K562 (cell line): ENCODE measurements around the gene BPNT1. TPM values are rescaled to one million over a fixed set of nuclear protein-coding genes. Genes with fewer than 3 reads are reported as not detected.

Experiments
- CBFA2T3 ChIP-seq: fragments of 450-650 bp; IDR thresholded peaks from 2 replicates; pipeline ENCODE4 v1.6.1; 2017
- CCNT2 ChIP-seq: IDR thresholded peaks from 2 replicates; pipeline ENCODE4 v1.6.1; 2011; ENCODE audit warnings: borderline replicate concordance, low read depth, mild to moderate bottlenecking, moderate library complexity, mixed read lengths, low read length; ENCODE audit not compliant: insufficient read length; ENCODE audit errors: extremely low read depth
- DIDO1 ChIP-seq: fragments of 450-650 bp; IDR thresholded peaks from 2 replicates; pipeline ENCODE4 v1.6.1; 2016; ENCODE audit warnings: low read depth, missing biosample characterization, missing genetic modification characterization
- DMBX1 ChIP-seq: fragments of 250-450 bp; sonication (Bioruptor Pico); IDR thresholded peaks from 2 replicates; pipeline ENCODE4 v1.8.0; 2022; ENCODE audit warnings: inconsistent platforms, mild to moderate bottlenecking, moderate library complexity, borderline replicate concordance
- MAX ChIP-seq: sonication (generic); formaldehyde crosslinking; IDR thresholded peaks from 2 replicates; pipeline ENCODE4 v1.9.0; 2022; ENCODE audit warnings: mild to moderate bottlenecking, missing genetic modification reagents
- MAZ ChIP-seq, 2 experiments: fragments of 450-650 bp in 1 of 2; sonication (generic) in 1 of 2; formaldehyde crosslinking; IDR thresholded peaks in 1 of 2; conservative IDR thresholded peaks in 1 of 2; 2 replicates each; pipeline versions ENCODE4 v1.4.0 to v1.5.0; 2020; ENCODE audit warnings: mild to moderate bottlenecking in 1 of 2, missing genetic modification reagents in 1 of 2
- MCM7 ChIP-seq, 2 experiments: fragments of 450-650 bp; IDR thresholded peaks; 2 replicates each; pipeline ENCODE4 v1.6.1; 2016 to 2018
- MEF2D ChIP-seq: conservative IDR thresholded peaks from 2 replicates; pipeline ENCODE4 v1.6.1; 2016; ENCODE audit warnings: low read depth, missing genetic modification characterization, missing compliant biosample characterization
- MGA ChIP-seq: fragments of 450-650 bp; IDR thresholded peaks from 2 replicates; pipeline ENCODE4 v1.6.1; 2016; ENCODE audit warnings: mild to moderate bottlenecking, moderate library complexity
- RBM14 ChIP-seq: fragments of 200-400 bp; formaldehyde crosslinking; IDR thresholded peaks from 2 replicates; pipeline ENCODE4 v1.6.1; 2018; ENCODE audit warnings: low read depth, mild to moderate bottlenecking, low read length, moderate library complexity, borderline replicate concordance; ENCODE audit not compliant: insufficient read depth
- SMAD2 ChIP-seq: fragments of 150-350 bp; IDR thresholded peaks from 2 replicates; pipeline ENCODE4 v1.6.1; 2014; ENCODE audit warnings: low read depth, mild to moderate bottlenecking, low read length
- ZNF253 ChIP-seq: fragments of 250-450 bp; sonication (Bioruptor Pico); conservative IDR thresholded peaks from 2 replicates; pipeline ENCODE4 v1.6.1; 2021; ENCODE audit warnings: mild to moderate bottlenecking
- ZNF561 ChIP-seq: fragments of 450-650 bp; formaldehyde crosslinking; conservative IDR thresholded peaks from 2 replicates; pipeline ENCODE4 v1.4.0; 2020; ENCODE audit warnings: mild to moderate bottlenecking, moderate library complexity
- ZNF589 ChIP-seq: fragments of 200-800 bp; sonication (Bioruptor generic); IDR thresholded peaks from 2 replicates; pipeline ENCODE4 v1.6.1; 2016; ENCODE audit warnings: low read depth, missing genetic modification characterization, missing compliant biosample characterization
- ZNF717 ChIP-seq: fragments of 250-450 bp; sonication (Bioruptor Pico); IDR thresholded peaks from 2 replicates; pipeline ENCODE4 v1.5.0; 2021
- ZNF75A ChIP-seq: fragments of 450-650 bp; formaldehyde crosslinking; IDR thresholded peaks from 2 replicates; pipeline ENCODE4 v1.4.0; 2020; ENCODE audit warnings: mild to moderate bottlenecking
- polyA plus RNA-seq, 8 experiments: library from polyadenylated mRNA; depleted of rRNA in 4 of 8; stranded (reverse) in 5 of 8; unstranded in 3 of 8; fragments of >200 nt; fragmentation: Nextera tagmentation in 2 of 8; fragmentation: Illumina TruSeq in 1 of 8; extraction: Ambion mirVana in 2 of 8; extraction: Trizol in 1 of 8; gene quantifications; 2 replicates each; pipeline versions ENCODE4 v1.2.1 to v1.2.3, GENCODE V29; 2011 to 2014; ENCODE audit warnings: inconsistent platforms in 1 of 8, missing spikeins in 1 of 8
- total RNA-seq, 7 experiments: library from RNA; depleted of rRNA in 6 of 7; stranded (reverse); fragments of >200 nt in 6 of 7; fragmentation: Illumina TruSeq in 2 of 7; extraction: Trizol in 2 of 7; gene quantifications; 2 replicates each; pipeline versions ENCODE4 v1.2.1 to v1.2.3, GENCODE V29; 2011 to 2021; ENCODE audit warnings: low replicate concordance in 1 of 7

Gene BPNT1
- total and polyA plus RNA-seq, 9 of the 15 experiments (the other 6 are each of a cell fraction or from before 2014, with no cell fraction given), result 30.2 to 73.8 (median 40.5) TPM

GRCh38 chr1:220089650-220090556 lies at the start of gene BPNT1 (continued):
- TF ChIP-seq ZNF717 (CRISPR knock-in tag), result no peak
- no peak for TF ChIP-seq ZNF589 (CRISPR knock-in tag)
- no peak for TF ChIP-seq MEF2D (tag)
- peak; percentile 70 to 82 for TF ChIP-seq MAZ (CRISPR knock-in tag; conservative IDR thresholded peaks at IDR 0.05 in 1 of 2, IDR thresholded peaks at IDR 0.05 in 1 of 2)
- peak; percentile 53; the same call in 1 of the 2 replicates for TF ChIP-seq MAX (CRISPR knock-in tag)
- TF ChIP-seq DMBX1, result no peak
- TF ChIP-seq MCM7 (IDR thresholded peaks at IDR 0.05), result 0 out of 4 replicates have a peak, but pooled peaks of 1 of the 2 experiments have one; percentile 57
- no peak for TF ChIP-seq ZNF561 (CRISPR knock-in tag)
- peak; percentile 76 for TF ChIP-seq DIDO1
- TF ChIP-seq MGA, result no peak; the same call in 1 of the 2 replicates
- no peak for TF ChIP-seq ZNF253
- no peak for TF ChIP-seq SMAD2
- TF ChIP-seq CCNT2, result no peak
- TF ChIP-seq CBFA2T3, result no peak
- TF ChIP-seq ZNF75A (CRISPR knock-in tag), result no peak
- no peak for TF ChIP-seq RBM14
